ENCODE data around the gene FMNL3.

The FMNL3 gene

GRCh38 chr12:49588721-49589516 lies 118.3 kb downstream of the FMNL3 start:
- DNase-seq = no peak

GRCh38 chr12:49588281-49588680 lies 118.9 kb downstream of the FMNL3 start:
- DNase-seq = no peak

DNA sequence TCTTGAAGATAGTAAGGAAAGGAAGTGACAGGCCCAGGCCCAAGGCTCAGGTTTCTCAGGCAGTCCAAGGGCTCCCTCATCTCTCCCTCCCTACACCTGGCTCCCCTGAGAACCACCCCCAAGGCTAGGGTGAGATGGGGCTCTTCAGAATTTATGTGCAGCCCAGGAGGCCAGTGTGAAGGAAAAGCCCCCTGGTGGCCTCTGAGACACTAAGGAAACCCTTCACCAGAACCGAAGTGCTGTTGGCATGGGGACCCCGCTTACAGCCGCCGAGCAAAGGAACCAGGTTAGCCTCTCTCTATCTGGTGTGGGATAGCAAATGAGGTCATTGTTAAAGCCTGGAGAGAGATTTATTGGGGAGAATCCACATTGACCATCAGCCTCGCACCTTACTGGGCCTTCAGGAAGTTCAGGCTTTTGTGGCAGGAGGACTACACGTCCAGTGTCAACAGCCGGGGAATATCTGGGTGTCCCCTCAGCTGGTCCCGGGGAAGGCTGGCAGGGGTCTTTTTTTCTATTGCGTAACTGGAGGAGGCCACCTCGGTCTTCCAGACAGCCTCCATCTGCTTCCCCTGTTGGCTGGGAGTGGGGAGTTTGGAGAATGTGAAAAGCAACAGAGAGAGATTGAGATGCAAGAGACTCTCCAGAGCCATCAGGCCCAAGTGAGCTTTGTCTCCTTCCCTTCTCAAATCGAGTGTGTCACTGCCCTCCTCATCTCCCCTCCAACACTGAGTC lies 119.9 kb downstream of the FMNL3 start:
- no peak for DNase-seq
